Liver (tissue), 9 donors: ENCODE data around the gene NFIB. TPM values are rescaled to one million over a fixed set of nuclear protein-coding genes. Genes with fewer than 3 reads are reported as not detected.

ENCODE experiments used
- DNase-seq: peaks from one replicate; pipeline ENCODE4 v3.0.0-alpha.2; 2017; ENCODE audit warnings: low spot score
- H3K27ac ChIP-seq, 2 donors: one replicate each; pipeline ENCODE4 v1.7.0; 2013; ENCODE audit warnings: inconsistent platforms in 2 of 2, low read length in 2 of 2, control low read depth in 1 of 2, low read depth in 1 of 2, mild to moderate bottlenecking in 1 of 2
- H3K27me3 ChIP-seq, 4 donors: one replicate each; pipeline versions ENCODE4 v1.6.1 to v1.7.0; 2013; ENCODE audit warnings: low read length in 3 of 4, inconsistent platforms in 1 of 4, mild to moderate bottlenecking in 1 of 4, moderate library complexity in 1 of 4; ENCODE audit not compliant: control insufficient read depth in 4 of 4, insufficient read depth in 4 of 4
- H3K36me3 ChIP-seq, 4 donors: one replicate each; pipeline versions ENCODE4 v1.6.1 to v1.7.0; 2013; ENCODE audit warnings: low read length in 3 of 4, mild to moderate bottlenecking in 3 of 4, low read depth in 1 of 4, moderate library complexity in 1 of 4; ENCODE audit not compliant: control insufficient read depth in 4 of 4, insufficient read depth in 3 of 4
- H3K4me1 ChIP-seq, 4 donors: one replicate each; pipeline versions ENCODE4 v1.6.1 to v1.7.0; 2013; ENCODE audit warnings: low read length in 3 of 4, mild to moderate bottlenecking in 3 of 4, moderate library complexity in 1 of 4; ENCODE audit not compliant: control insufficient read depth in 4 of 4, insufficient read depth in 4 of 4
- H3K4me3 ChIP-seq, 3 donors: one replicate each; pipeline versions ENCODE4 v1.6.1 to v1.7.0; 2013; ENCODE audit warnings: low read length in 3 of 3, control low read depth in 1 of 3, low read depth in 1 of 3, mild to moderate bottlenecking in 1 of 3
- H3K9ac ChIP-seq, 2 donors: one replicate each; pipeline ENCODE4 v1.7.0; 2013; ENCODE audit warnings: low read length in 2 of 2, mild to moderate bottlenecking in 2 of 2, moderate library complexity in 2 of 2, control low read depth in 1 of 2, low read depth in 1 of 2
- H3K9me3 ChIP-seq, 4 donors: one replicate each; pipeline versions ENCODE4 v1.6.1 to v1.7.0; 2013; ENCODE audit warnings: low read length in 3 of 4; ENCODE audit not compliant: control insufficient read depth in 4 of 4
- EGR1 ChIP-seq, 2 donors: IDR thresholded peaks; 2 replicates each; pipeline ENCODE4 v1.6.1; 2016 to 2018; ENCODE audit warnings: antibody characterized with exemption in 2 of 2, low read depth in 2 of 2
- FOXA1 ChIP-seq: IDR thresholded peaks from 2 replicates; pipeline ENCODE4 v1.6.1; 2016; ENCODE audit warnings: antibody characterized with exemption
- FOXA2 ChIP-seq: IDR thresholded peaks from 2 replicates; pipeline ENCODE4 v1.6.1; 2016; ENCODE audit warnings: antibody characterized with exemption
- GABPA ChIP-seq, 2 donors: IDR thresholded peaks in 1 of 2; conservative IDR thresholded peaks in 1 of 2; 2 replicates each; pipeline ENCODE4 v1.6.1; 2016; ENCODE audit warnings: antibody characterized with exemption in 2 of 2, mild to moderate bottlenecking in 1 of 2, moderate library complexity in 1 of 2
- HNF4A ChIP-seq, 2 donors: conservative IDR thresholded peaks; 2 replicates each; pipeline ENCODE4 v1.6.1; 2016; ENCODE audit warnings: antibody characterized with exemption in 2 of 2, mild to moderate bottlenecking in 2 of 2
- HNF4G ChIP-seq: IDR thresholded peaks from 2 replicates; pipeline ENCODE4 v1.6.1; 2016; ENCODE audit warnings: antibody characterized with exemption
- NR2F2 ChIP-seq: IDR thresholded peaks from 2 replicates; pipeline ENCODE4 v1.6.1; 2016; ENCODE audit warnings: antibody characterized with exemption
- RAD21 ChIP-seq, 2 donors: IDR thresholded peaks; 2 replicates each; pipeline ENCODE4 v1.6.1; 2016; ENCODE audit warnings: antibody characterized with exemption in 2 of 2, mild to moderate bottlenecking in 2 of 2
- SP1 ChIP-seq: IDR thresholded peaks from 2 replicates; pipeline ENCODE4 v1.6.1; 2018; ENCODE audit warnings: antibody characterized with exemption, mild to moderate bottlenecking
- TAF1 ChIP-seq: conservative IDR thresholded peaks from 2 replicates; pipeline ENCODE4 v1.6.1; 2016; ENCODE audit warnings: antibody characterized with exemption, mild to moderate bottlenecking
- YY1 ChIP-seq: IDR thresholded peaks from 2 replicates; pipeline ENCODE4 v1.6.1; 2016; ENCODE audit warnings: antibody characterized with exemption, mild to moderate bottlenecking
- WGBS: extraction: QIAGEN DNeasy Blood & Tissue Kit; methylation state at CpG from one replicate; pipeline ENCODE4 v1.1.7; 2013; 5-methylcytosine and 5-hydroxymethylcytosine counted together
- polyA plus RNA-seq, 2 donors: library from polyadenylated mRNA; stranded (reverse) in 1 of 2; unstranded in 1 of 2; fragments of 200-250 nt in 1 of 2; fragments of >200 nt in 1 of 2; fragmentation: Nextera tagmentation in 1 of 2; extraction: Ambion mirVana in 1 of 2; gene quantifications; one replicate each; pipeline versions ENCODE4 v1.2.1 to v1.2.3, GENCODE V29; 2013 to 2015
- total RNA-seq, 2 donors: library from RNA; depleted of rRNA; stranded (reverse); fragments of >200 nt; gene quantifications; one replicate each; pipeline ENCODE4 v1.2.3, GENCODE V29; 2014
- TF ChIP-seq, protein P1 (sequence below): IDR thresholded peaks from 2 replicates; pipeline ENCODE4 v1.6.1; 2016; ENCODE audit warnings: antibody characterized with exemption
- TF ChIP-seq, protein P2 (sequence below): IDR thresholded peaks from 2 replicates; pipeline ENCODE4 v1.6.1; 2016; ENCODE audit warnings: antibody characterized with exemption
- TF ChIP-seq, protein P3 (sequence below): IDR thresholded peaks from 2 replicates; pipeline ENCODE4 v1.6.1; 2016; ENCODE audit warnings: antibody characterized with exemption
- TF ChIP-seq, protein P4 (sequence below): fragments of 150-350 bp; IDR thresholded peaks from 2 replicates; pipeline ENCODE4 v1.5.1; 2017; ENCODE audit warnings: improper control_type of control experiment, low read depth, low read length; ENCODE audit not compliant: missing input control
- TF ChIP-seq, protein P5 (sequence below): IDR thresholded peaks from 2 replicates; pipeline ENCODE4 v1.6.1; 2016; ENCODE audit warnings: antibody characterized with exemption, mild to moderate bottlenecking
- donor health status: healthy.
- donor health status: healthy.
- donor health status: healthy.
- donor health status: healthy.
- donor health status: healthy.

The NFIB gene
- total and polyA plus RNA-seq, 4 donors, result 3.2 to 23.2 (median 8.0) TPM

DNA sequence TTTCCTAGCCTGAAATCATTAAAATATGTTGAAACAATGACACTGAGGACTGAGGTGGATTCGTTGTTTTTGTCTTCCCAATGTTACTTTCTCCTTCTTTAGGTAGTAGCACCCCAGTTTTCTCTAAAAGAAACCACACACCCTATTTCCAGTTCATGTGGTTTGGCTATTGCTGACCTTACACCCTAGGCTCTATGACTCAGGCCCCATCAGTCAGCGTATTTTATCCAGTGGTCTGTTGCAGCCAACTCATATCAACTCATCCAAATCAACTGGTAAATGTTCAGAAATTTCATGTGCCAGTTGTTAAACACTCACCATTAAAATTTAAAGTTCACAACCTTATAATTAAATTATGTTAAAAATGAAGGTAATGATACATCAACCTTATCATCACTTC lies 44.6 kb upstream of the NFIB start:
- no peak overlapping the region for H3K4me3 ChIP-seq
- H3K36me3 ChIP-seq, result no peaks in the 10 kb centered on the region
- 86% methylated on average over 2 of the region's 2 CpGs for WGBS
- no peak overlapping the region for H3K27ac ChIP-seq
- TF ChIP-seq, protein P1, sequence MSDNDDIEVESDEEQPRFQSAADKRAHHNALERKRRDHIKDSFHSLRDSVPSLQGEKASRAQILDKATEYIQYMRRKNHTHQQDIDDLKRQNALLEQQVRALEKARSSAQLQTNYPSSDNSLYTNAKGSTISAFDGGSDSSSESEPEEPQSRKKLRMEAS, result no peak
- TF ChIP-seq RAD21 (IDR thresholded peaks at IDR 0.05) (no peak), FOXA1 (no peak), GABPA (IDR thresholded peaks at IDR 0.05 in 1 of 2, conservative IDR thresholded peaks at IDR 0.05 in 1 of 2) (no peak), YY1 (no peak), FOXA2 (no peak), HNF4A (conservative IDR thresholded peaks at IDR 0.05) (no peak), HNF4G (no peak), EGR1 (IDR thresholded peaks at IDR 0.05; ENCODE audit: low read depth in 2 of 2) (no peak), NR2F2 (no peak), SP1 (no peak), TAF1 (no peak)
- TF ChIP-seq, protein P2, sequence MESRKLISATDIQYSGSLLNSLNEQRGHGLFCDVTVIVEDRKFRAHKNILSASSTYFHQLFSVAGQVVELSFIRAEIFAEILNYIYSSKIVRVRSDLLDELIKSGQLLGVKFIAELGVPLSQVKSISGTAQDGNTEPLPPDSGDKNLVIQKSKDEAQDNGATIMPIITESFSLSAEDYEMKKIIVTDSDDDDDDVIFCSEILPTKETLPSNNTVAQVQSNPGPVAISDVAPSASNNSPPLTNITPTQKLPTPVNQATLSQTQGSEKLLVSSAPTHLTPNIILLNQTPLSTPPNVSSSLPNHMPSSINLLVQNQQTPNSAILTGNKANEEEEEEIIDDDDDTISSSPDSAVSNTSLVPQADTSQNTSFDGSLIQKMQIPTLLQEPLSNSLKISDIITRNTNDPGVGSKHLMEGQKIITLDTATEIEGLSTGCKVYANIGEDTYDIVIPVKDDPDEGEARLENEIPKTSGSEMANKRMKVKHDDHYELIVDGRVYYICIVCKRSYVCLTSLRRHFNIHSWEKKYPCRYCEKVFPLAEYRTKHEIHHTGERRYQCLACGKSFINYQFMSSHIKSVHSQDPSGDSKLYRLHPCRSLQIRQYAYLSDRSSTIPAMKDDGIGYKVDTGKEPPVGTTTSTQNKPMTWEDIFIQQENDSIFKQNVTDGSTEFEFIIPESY, result no peak
- TF ChIP-seq, protein P3, sequence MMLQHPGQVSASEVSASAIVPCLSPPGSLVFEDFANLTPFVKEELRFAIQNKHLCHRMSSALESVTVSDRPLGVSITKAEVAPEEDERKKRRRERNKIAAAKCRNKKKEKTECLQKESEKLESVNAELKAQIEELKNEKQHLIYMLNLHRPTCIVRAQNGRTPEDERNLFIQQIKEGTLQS, result no peak
- TF ChIP-seq, protein P4, sequence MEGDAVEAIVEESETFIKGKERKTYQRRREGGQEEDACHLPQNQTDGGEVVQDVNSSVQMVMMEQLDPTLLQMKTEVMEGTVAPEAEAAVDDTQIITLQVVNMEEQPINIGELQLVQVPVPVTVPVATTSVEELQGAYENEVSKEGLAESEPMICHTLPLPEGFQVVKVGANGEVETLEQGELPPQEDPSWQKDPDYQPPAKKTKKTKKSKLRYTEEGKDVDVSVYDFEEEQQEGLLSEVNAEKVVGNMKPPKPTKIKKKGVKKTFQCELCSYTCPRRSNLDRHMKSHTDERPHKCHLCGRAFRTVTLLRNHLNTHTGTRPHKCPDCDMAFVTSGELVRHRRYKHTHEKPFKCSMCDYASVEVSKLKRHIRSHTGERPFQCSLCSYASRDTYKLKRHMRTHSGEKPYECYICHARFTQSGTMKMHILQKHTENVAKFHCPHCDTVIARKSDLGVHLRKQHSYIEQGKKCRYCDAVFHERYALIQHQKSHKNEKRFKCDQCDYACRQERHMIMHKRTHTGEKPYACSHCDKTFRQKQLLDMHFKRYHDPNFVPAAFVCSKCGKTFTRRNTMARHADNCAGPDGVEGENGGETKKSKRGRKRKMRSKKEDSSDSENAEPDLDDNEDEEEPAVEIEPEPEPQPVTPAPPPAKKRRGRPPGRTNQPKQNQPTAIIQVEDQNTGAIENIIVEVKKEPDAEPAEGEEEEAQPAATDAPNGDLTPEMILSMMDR, result no peak
- TF ChIP-seq, protein P5, sequence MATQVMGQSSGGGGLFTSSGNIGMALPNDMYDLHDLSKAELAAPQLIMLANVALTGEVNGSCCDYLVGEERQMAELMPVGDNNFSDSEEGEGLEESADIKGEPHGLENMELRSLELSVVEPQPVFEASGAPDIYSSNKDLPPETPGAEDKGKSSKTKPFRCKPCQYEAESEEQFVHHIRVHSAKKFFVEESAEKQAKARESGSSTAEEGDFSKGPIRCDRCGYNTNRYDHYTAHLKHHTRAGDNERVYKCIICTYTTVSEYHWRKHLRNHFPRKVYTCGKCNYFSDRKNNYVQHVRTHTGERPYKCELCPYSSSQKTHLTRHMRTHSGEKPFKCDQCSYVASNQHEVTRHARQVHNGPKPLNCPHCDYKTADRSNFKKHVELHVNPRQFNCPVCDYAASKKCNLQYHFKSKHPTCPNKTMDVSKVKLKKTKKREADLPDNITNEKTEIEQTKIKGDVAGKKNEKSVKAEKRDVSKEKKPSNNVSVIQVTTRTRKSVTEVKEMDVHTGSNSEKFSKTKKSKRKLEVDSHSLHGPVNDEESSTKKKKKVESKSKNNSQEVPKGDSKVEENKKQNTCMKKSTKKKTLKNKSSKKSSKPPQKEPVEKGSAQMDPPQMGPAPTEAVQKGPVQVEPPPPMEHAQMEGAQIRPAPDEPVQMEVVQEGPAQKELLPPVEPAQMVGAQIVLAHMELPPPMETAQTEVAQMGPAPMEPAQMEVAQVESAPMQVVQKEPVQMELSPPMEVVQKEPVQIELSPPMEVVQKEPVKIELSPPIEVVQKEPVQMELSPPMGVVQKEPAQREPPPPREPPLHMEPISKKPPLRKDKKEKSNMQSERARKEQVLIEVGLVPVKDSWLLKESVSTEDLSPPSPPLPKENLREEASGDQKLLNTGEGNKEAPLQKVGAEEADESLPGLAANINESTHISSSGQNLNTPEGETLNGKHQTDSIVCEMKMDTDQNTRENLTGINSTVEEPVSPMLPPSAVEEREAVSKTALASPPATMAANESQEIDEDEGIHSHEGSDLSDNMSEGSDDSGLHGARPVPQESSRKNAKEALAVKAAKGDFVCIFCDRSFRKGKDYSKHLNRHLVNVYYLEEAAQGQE, result no peak
- no peak for DNase-seq
- H3K9ac ChIP-seq, result no peak overlapping the region
- no peaks in the 10 kb centered on the region for H3K27me3 ChIP-seq
- no peaks in the 10 kb centered on the region for H3K9me3 ChIP-seq
- peaks cover 0 to 2% (median under 1%) of the 10 kb centered on the region in 4 donors for H3K4me1 ChIP-seq
